Progenitor cell of endocrine pancreas (in vitro differentiated cells): ENCODE results near the gene NEO1. TPM values are rescaled to one million over a fixed set of nuclear protein-coding genes. Genes with fewer than 3 reads are reported as not detected.

Source experiments
- DNase-seq: peaks from one replicate; pipeline ENCODE4 v3.0.0; 2021; ENCODE audit warnings: low spot score; ENCODE audit not compliant: unreplicated experiment
- H3K27ac Mint-ChIP-seq: 2 replicates; pipeline ENCODE4 v1.8.0; 2021; ENCODE audit warnings: mild to moderate bottlenecking, moderate library complexity, mixed read lengths
- H3K27me3 Mint-ChIP-seq: 2 replicates; pipeline ENCODE4 v1.8.0; 2021; ENCODE audit warnings: mixed read lengths
- H3K36me3 Mint-ChIP-seq: 2 replicates; pipeline ENCODE4 v1.8.0; 2022; ENCODE audit warnings: mixed read lengths; ENCODE audit not compliant: insufficient read depth
- H3K4me1 Mint-ChIP-seq: 2 replicates; pipeline ENCODE4 v1.8.0; 2021; ENCODE audit warnings: low read depth, mixed read lengths
- H3K4me3 Mint-ChIP-seq: 2 replicates; pipeline ENCODE4 v1.8.0; 2021; ENCODE audit warnings: low read depth, mild to moderate bottlenecking, moderate library complexity, mixed read lengths
- H3K9me3 Mint-ChIP-seq: 2 replicates; pipeline ENCODE4 v1.8.0; 2021; ENCODE audit warnings: low read depth, mixed read lengths
- CTCF ChIP-seq: fragments of 200-600 bp; sonication (generic); IDR thresholded peaks from one replicate; pipeline ENCODE4 v1.5.0; 2021; ENCODE audit warnings: antibody characterized with exemption, mild to moderate bottlenecking; ENCODE audit not compliant: unreplicated experiment
- total RNA-seq: library from RNA; stranded (reverse); gene quantifications from 2 replicates; pipeline ENCODE4 v1.2.1, GENCODE V29; 2021

Gene NEO1
- total RNA-seq, 1 donor from 2014 or later, result 118 TPM

GRCh38 chr15:73051391-73051806 is 864 bp upstream of the NEO1 start:
- Mint-ChIP-seq H3K36me3 (no peaks in the 10 kb centered on the region), H3K27me3 (no peaks in the 10 kb centered on the region), H3K4me3 (peak overlapping the region; percentile 81), H3K4me1 (peaks cover 26% of the 10 kb centered on the region), H3K9me3 (no peaks in the 10 kb centered on the region), H3K27ac (peak overlapping the region; percentile 96)
- no peak for DNase-seq
- TF ChIP-seq CTCF, result no peak

- peak; percentile 45 for TF ChIP-seq CTCF
- Mint-ChIP-seq H3K27ac (peak overlapping the region; percentile 98), H3K4me3 (no peak overlapping the region), H3K9me3 (no peaks in the 10 kb centered on the region), H3K4me1 (peaks cover 24% of the 10 kb centered on the region), H3K27me3 (no peaks in the 10 kb centered on the region), H3K36me3 (no peaks in the 10 kb centered on the region)
- peak; percentile 59 for DNase-seq
Observed at GRCh38 chr15:73052653-73053397, 562 bp downstream of the NEO1 start.

GRCh38 chr15:73053398-73053723 is 1.1 kb downstream of the NEO1 start:
- no peaks in the 10 kb centered on the region for H3K27me3 Mint-ChIP-seq
- H3K4me3 Mint-ChIP-seq, result no peak overlapping the region
- H3K36me3 Mint-ChIP-seq, result no peaks in the 10 kb centered on the region
- TF ChIP-seq CTCF, result no peak
- no peak for DNase-seq
- H3K9me3 Mint-ChIP-seq, result no peaks in the 10 kb centered on the region
- H3K4me1 Mint-ChIP-seq, result peaks cover 24% of the 10 kb centered on the region
- peak overlapping the region; percentile 98 for H3K27ac Mint-ChIP-seq

GRCh38 chr15:73054417-73054953 is 2.2 kb downstream of the NEO1 start:
- Mint-ChIP-seq H3K36me3 (no peaks in the 10 kb centered on the region), H3K4me3 (no peak overlapping the region), H3K27me3 (no peaks in the 10 kb centered on the region), H3K4me1 (peaks cover 15% of the 10 kb centered on the region), H3K9me3 (no peaks in the 10 kb centered on the region), H3K27ac (no peak overlapping the region)
- no peak for DNase-seq
- TF ChIP-seq CTCF, result no peak

GRCh38 chr15:73056460-73056859 is 4.2 kb downstream of the NEO1 start:
- H3K27me3 Mint-ChIP-seq, result no peaks in the 10 kb centered on the region
- H3K36me3 Mint-ChIP-seq, result no peaks in the 10 kb centered on the region
- no peak overlapping the region for H3K4me3 Mint-ChIP-seq
- no peaks in the 10 kb centered on the region for H3K9me3 Mint-ChIP-seq
- H3K4me1 Mint-ChIP-seq, result peaks cover 7% of the 10 kb centered on the region
- DNase-seq, result no peak
- H3K27ac Mint-ChIP-seq, result no peak overlapping the region
- no peak for TF ChIP-seq CTCF
